Heart right ventricle (tissue), 16 donors: ENCODE results near the gene HIRA. TPM values are rescaled to one million over a fixed set of nuclear protein-coding genes. Genes with fewer than 3 reads are reported as not detected.
A peak's percentile ranks its signal among the peaks of the same experiment; 100 is the strongest.
"Not testable (repeated sequence)": the region's sequence is repeated elsewhere in the genome, so short reads cannot be mapped to it uniquely, and the experiment has no call there.

Source experiments
- ATAC-seq, 8 donors: fragments of 200-7000 bp; cut with Tn5 transposase; one replicate each; pipeline ENCODE4 v1.9.1; 2020; ENCODE audit warnings: mild to moderate bottlenecking in 8 of 8, moderate library complexity in 8 of 8, moderate number of reproducible peaks in 1 of 8
- DNase-seq, 2 donors: peaks; one replicate each; pipeline ENCODE4 v3.0.0-alpha.2; 2020
- H3K27ac ChIP-seq, 10 donors: fragments of 200-600 bp; sonication (generic) in 2 of 10; one replicate each; pipeline versions ENCODE4 v1.5.0 to v1.8.0; 2020 to 2022; ENCODE audit warnings: mild to moderate bottlenecking in 3 of 10
- H3K27me3 ChIP-seq, 7 donors: fragments of 200-600 bp; one replicate each; pipeline ENCODE4 v1.8.0; 2021 to 2022; ENCODE audit warnings: mild to moderate bottlenecking in 2 of 7
- H3K36me3 ChIP-seq, 9 donors: fragments of 200-600 bp; sonication (generic) in 1 of 9; one replicate each; pipeline versions ENCODE4 v1.5.0 to v1.8.0; 2020 to 2022; ENCODE audit warnings: mild to moderate bottlenecking in 2 of 9
- H3K4me1 ChIP-seq, 9 donors: fragments of 200-600 bp; sonication (generic) in 1 of 9; one replicate each; pipeline versions ENCODE4 v1.5.0 to v1.8.0; 2020 to 2022; ENCODE audit warnings: mild to moderate bottlenecking in 4 of 9
- H3K4me3 ChIP-seq, 10 donors: fragments of 200-600 bp; sonication (generic) in 2 of 10; one replicate each; pipeline versions ENCODE4 v1.5.0 to v1.8.0; 2020 to 2022; ENCODE audit warnings: mild to moderate bottlenecking in 7 of 10, moderate library complexity in 2 of 10
- H3K9me3 ChIP-seq, 11 donors: fragments of 200-600 bp in 10 of 11; sonication (generic) in 2 of 11; one replicate each; pipeline versions ENCODE4 v1.5.0 to v1.8.0; 2013 to 2022; ENCODE audit warnings: mild to moderate bottlenecking in 2 of 11, control low read depth in 1 of 11, moderate library complexity in 1 of 11
- CTCF ChIP-seq, 9 donors: fragments of 200-600 bp; sonication (generic) in 2 of 9; IDR thresholded peaks; one replicate each; pipeline versions ENCODE4 v1.5.0 to v1.8.0; 2021 to 2022; ENCODE audit warnings: antibody characterized with exemption in 9 of 9, mild to moderate bottlenecking in 5 of 9, moderate library complexity in 1 of 9
- WGBS, 2 donors: extraction: QIAGEN DNeasy Blood & Tissue Kit; methylation state at CpG; one replicate each; pipeline ENCODE4 v1.1.7; 2013; ENCODE audit warnings: inconsistent platforms in 1 of 2; 5-methylcytosine and 5-hydroxymethylcytosine counted together
- intact Hi-C, 10 donors: fragments of 100-400 bp; cut with DNase I; formaldehyde crosslinking; loops; one replicate each; pipeline versions ENCODE4 v1.11.1 to v1.14.2; 2022
- polyA plus RNA-seq, 2 donors: library from polyadenylated mRNA; stranded (reverse); fragments of 200-250 nt; gene quantifications; one replicate each; pipeline ENCODE4 v1.2.3, GENCODE V29; 2013
- total RNA-seq, 10 donors: library from RNA; stranded (reverse); fragmentation: NEBNext Ultra II Directional in 3 of 10; extraction: Animal tissue kit (Norgen Biotek cat#: 25700) in 3 of 10; gene quantifications; one replicate each; pipeline versions ENCODE4 v1.2.1 to v1.2.4, GENCODE V29; 2021 to 2023
- donor health status: Arrhythmogenic right ventricular cardiomyopathy.
- donor health status: ischemic (EF 13 %, LVEDD 7.1; RV severe dilation, severe dysfunction).
- donor health status: healthy with polysubstance abuse.
- donor health status: DM: no; HTN: yes; CAD: no.
- donor health status: DM: no; HTN: no; CAD: no.
- donor health status: ischemic (EF 25% LVEDD 6.9; RV normal size, moderate dysfunction).
- donor health status: ischemic (EF 25% LVEDD 5.7; RV mildly dilated, moderate dysfunction).
- donor health status: healthy.
- donor health status: DM: yes; HTN: yes; CAD: no.
- donor health status: Ischemic cardiomyopathy.
- donor health status: ischemic (EF 35%, LVEDD 5.7; RV mildly dilated, moderate dysfunction).
- donor health status: nonischemic (EF 11% LVEDD 7.7; RV severe dilation, severe dysfunction).
- donor health status: DM: yes; HTN: yes; CAD: no.
- donor health status: PGD.
- donor health status: ischemic (EF 29% LVEDD 5.4; RV normal size, mild dysfunction).
- donor health status: nonischemic (EF 23%, LVEDD 6.1; RV moderate dilation, normal function).

Gene HIRA
- total and polyA plus RNA-seq, 12 donors = 3.1 to 23.2 (median 17.5) TPM

- peaks cover 0 to 55% (median 18%) of the 10 kb centered on the region in 11 donors for H3K9me3 ChIP-seq
- no peaks in the 10 kb centered on the region for H3K27me3 ChIP-seq
- H3K4me1 ChIP-seq = no peaks in the 10 kb centered on the region
- H3K4me3 ChIP-seq = no peak overlapping the region
- no peak overlapping the region for H3K27ac ChIP-seq
- 98% methylated on average over 12 to 13 of the region's 13 CpGs for WGBS, 2 donors
- peaks cover 5 to 75% (median 58%) of the 10 kb centered on the region in 9 donors for H3K36me3 ChIP-seq
- intact Hi-C loops = no loop called here
- ATAC-seq (peak in 1 of 8 donors; percentile 30), DNase-seq (no peak)
- no peak for TF ChIP-seq CTCF (IDR thresholded peaks at IDR 0.05)
Measured at GRCh38 chr22:19330865-19331418, 100.6 kb downstream of the HIRA start.

DNA sequence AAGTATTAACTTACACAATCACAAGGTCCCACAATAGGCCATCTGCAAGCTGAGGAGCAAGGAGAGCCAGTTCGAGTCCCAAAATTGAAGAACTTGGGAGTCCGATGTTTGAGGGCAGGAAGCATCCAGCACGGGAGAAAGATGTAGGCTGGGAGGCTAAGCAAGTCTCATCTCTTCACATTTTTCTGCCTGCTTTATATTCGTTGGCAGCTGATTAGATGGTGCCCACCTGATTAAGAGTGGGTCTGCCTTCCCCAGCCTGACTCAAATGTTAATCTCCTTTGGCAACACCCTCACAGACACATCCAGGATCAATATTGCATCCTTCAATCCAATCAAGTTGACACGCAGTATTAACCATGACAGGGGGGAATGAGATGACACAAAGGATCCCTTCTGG, 101.3 kb downstream of the HIRA start:
- H3K4me3 ChIP-seq, H3K27ac ChIP-seq, DNase-seq, intact Hi-C loops, H3K27me3 ChIP-seq, H3K4me1 ChIP-seq, ATAC-seq: not testable (repeated sequence)
- Histone ChIP-seq H3K9me3 (peaks cover 0 to 47% (median 18%) of the 10 kb centered on the region in 11 donors), H3K36me3 (peaks cover 5 to 69% (median 50%) of the 10 kb centered on the region in 9 donors)
- WGBS, 2 donors = 93 to 96% methylated on average over 5 of the region's 5 CpGs

DNA sequence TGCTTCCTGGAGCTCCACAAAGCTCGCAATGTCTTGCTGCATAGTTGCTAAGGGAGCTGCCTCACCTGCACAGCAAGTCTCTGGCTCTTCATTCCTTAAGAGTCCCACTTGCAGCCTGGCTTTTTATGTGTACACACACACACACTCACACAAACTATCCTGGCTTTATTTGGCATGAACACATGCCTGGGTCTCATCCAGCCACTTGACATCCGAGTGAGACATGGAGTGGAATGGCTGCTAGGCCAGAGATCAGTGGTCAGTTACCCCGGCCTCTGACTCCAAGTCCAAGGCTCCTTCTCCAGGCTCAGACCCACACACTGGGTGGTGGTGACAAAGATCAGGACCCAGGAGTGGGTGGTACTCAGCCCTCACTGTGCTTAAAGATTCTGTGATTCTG, 102.1 kb downstream of the HIRA start:
- no peak for TF ChIP-seq CTCF (IDR thresholded peaks at IDR 0.05)
- no peaks in the 10 kb centered on the region for H3K4me1 ChIP-seq
- H3K9me3 ChIP-seq = peaks cover 0 to 40% (median 18%) of the 10 kb centered on the region in 11 donors
- intact Hi-C loops = no loop called here
- no peak overlapping the region for H3K27ac ChIP-seq
- ATAC-seq (peak in 1 of 8 donors; percentile 42), DNase-seq (no peak)
- WGBS, 2 donors = 78 to 79% methylated on average over 3 of the region's 3 CpGs
- H3K36me3 ChIP-seq = peaks cover 5 to 61% (median 43%) of the 10 kb centered on the region in 9 donors
- H3K27me3 ChIP-seq = no peaks in the 10 kb centered on the region
- H3K4me3 ChIP-seq = no peak overlapping the region

GRCh38 chr22:19325296-19325948, 106.1 kb downstream of the HIRA start:
- TF ChIP-seq CTCF (IDR thresholded peaks at IDR 0.05) = no peak
- intact Hi-C loops = no loop called here
- ATAC-seq (no peak), DNase-seq (no peak)
- Histone ChIP-seq H3K27me3 (no peaks in the 10 kb centered on the region), H3K4me3 (no peak overlapping the region), H3K4me1 (no peaks in the 10 kb centered on the region), H3K36me3 (peaks cover 0 to 23% (median 12%) of the 10 kb centered on the region in 9 donors), H3K27ac (no peak overlapping the region), H3K9me3 (peaks cover 0 to 19% (median 0%) of the 10 kb centered on the region in 11 donors)
- 90 to 94% methylated on average over 5 of the region's 5 CpGs for WGBS, 2 donors

DNA sequence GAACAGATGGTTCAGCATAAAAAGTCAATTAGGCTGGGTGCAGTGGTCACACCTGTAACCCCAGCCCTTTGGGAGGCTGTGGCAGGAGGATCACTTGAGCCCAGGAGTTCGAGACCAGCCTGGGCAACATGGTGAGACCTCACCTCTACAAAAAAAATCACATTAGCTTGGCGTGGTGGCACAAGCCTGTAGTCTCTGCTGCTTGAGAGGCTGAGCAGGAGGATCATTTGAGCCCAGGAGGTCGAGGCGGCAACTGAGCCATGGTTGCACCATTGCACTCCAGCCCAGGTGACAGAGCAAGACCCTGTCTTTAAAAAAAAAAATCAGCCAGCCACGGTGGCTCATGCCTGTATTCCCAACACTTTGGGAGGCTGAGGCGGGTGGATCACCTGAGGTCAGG, 108.1 kb downstream of the HIRA start:
- DNase-seq, H3K4me1 ChIP-seq, H3K27me3 ChIP-seq, ATAC-seq, intact Hi-C loops, H3K27ac ChIP-seq, H3K36me3 ChIP-seq, H3K4me3 ChIP-seq: not testable (repeated sequence)
- H3K9me3 ChIP-seq = peaks cover 0 to 38% (median 0%) of the 10 kb centered on the region in 11 donors
- WGBS, 2 donors = 92 to 93% methylated on average over 6 of the region's 6 CpGs
